GM23338 (cell line): ENCODE data around the gene POU5F1. TPM values are rescaled to one million over a fixed set of nuclear protein-coding genes. Genes with fewer than 3 reads are reported as not detected.

ENCODE experiments used
- ATAC-seq: fragments of 200-7000 bp; cut with Tn5 transposase; 3 replicates; pipeline ENCODE4 v1.9.1; 2020
- DNase-seq: peaks from one replicate; pipeline ENCODE4 v3.0.0-alpha.2; 2015; ENCODE audit warnings: low spot score
- H2AFZ ChIP-seq: fragments of 200-600 bp; sonication (generic); 2 replicates; pipeline ENCODE4 v1.8.0; 2016; ENCODE audit warnings: antibody characterized with exemption, mild to moderate bottlenecking, moderate library complexity
- H3F3A ChIP-seq: fragments of 200-600 bp; sonication (generic); replicated peaks from 2 replicates; pipeline ENCODE4 v1.8.0; 2017; ENCODE audit warnings: antibody characterized with exemption, mixed run types, low read depth
- H3K27ac ChIP-seq: fragments of 200-600 bp; sonication (generic); 2 replicates; pipeline ENCODE4 v1.6.1; 2016; ENCODE audit warnings: low read depth
- H3K27me3 ChIP-seq: fragments of 200-600 bp; sonication (generic); 2 replicates; pipeline ENCODE4 v1.8.0; 2016; ENCODE audit warnings: mild to moderate bottlenecking, mixed run types, moderate library complexity; ENCODE audit not compliant: insufficient read depth
- H3K36me3 ChIP-seq: fragments of 200-600 bp; sonication (generic); 2 replicates; pipeline ENCODE4 v1.8.0; 2016; ENCODE audit warnings: mild to moderate bottlenecking; ENCODE audit not compliant: insufficient read depth
- H3K4me1 ChIP-seq: fragments of 200-600 bp; sonication (generic); 2 replicates; pipeline ENCODE4 v1.8.0; 2016; ENCODE audit warnings: mild to moderate bottlenecking, moderate library complexity; ENCODE audit not compliant: insufficient read depth
- H3K4me2 ChIP-seq: fragments of 200-600 bp; sonication (generic); 2 replicates; pipeline ENCODE4 v1.7.1; 2017; ENCODE audit warnings: mixed run types
- H3K4me3 ChIP-seq: fragments of 200-600 bp; sonication (generic); 2 replicates; pipeline ENCODE4 v1.6.1; 2016; ENCODE audit warnings: mixed run types
- H3K79me2 ChIP-seq: fragments of 200-600 bp; sonication (generic); replicated peaks from 2 replicates; pipeline ENCODE4 v1.8.0; 2017; ENCODE audit warnings: mild to moderate bottlenecking; ENCODE audit not compliant: insufficient read depth
- H3K9me2 ChIP-seq: fragments of 200-600 bp; sonication (generic); 2 replicates; pipeline ENCODE4 v1.8.0; 2017; ENCODE audit not compliant: insufficient read depth
- H4K20me1 ChIP-seq: fragments of 200-600 bp; sonication (generic); replicated peaks from 2 replicates; pipeline ENCODE4 v1.8.0; 2017; ENCODE audit warnings: mild to moderate bottlenecking; ENCODE audit not compliant: insufficient read depth
- H3K27ac Mint-ChIP-seq: 2 replicates; pipeline ENCODE4 v1.8.0; 2020; ENCODE audit warnings: inconsistent platforms, mild to moderate bottlenecking, moderate library complexity, mixed read lengths
- H3K27me3 Mint-ChIP-seq: 3 replicates; pipeline ENCODE4 v1.8.0; 2022; ENCODE audit warnings: low read depth, mild to moderate bottlenecking, moderate library complexity, mixed read lengths, inconsistent platforms; ENCODE audit not compliant: insufficient read depth, poor library complexity
- H3K36me3 Mint-ChIP-seq: 3 replicates; pipeline ENCODE4 v1.8.0; 2021; ENCODE audit warnings: low read depth, mild to moderate bottlenecking, inconsistent platforms, moderate library complexity, mixed read lengths
- H3K4me1 Mint-ChIP-seq: 3 replicates; pipeline ENCODE4 v1.8.0; 2020; ENCODE audit warnings: mild to moderate bottlenecking, inconsistent platforms, mixed read lengths
- H3K4me3 Mint-ChIP-seq: 3 replicates; pipeline ENCODE4 v1.8.0; 2021; ENCODE audit warnings: moderate library complexity, mild to moderate bottlenecking, inconsistent platforms, mixed read lengths
- H3K9me3 Mint-ChIP-seq: 3 replicates; pipeline ENCODE4 v1.8.0; 2020; ENCODE audit warnings: moderate library complexity, mild to moderate bottlenecking, inconsistent platforms, mixed read lengths
- CREB1 ChIP-seq: fragments of 250-450 bp; sonication (Bioruptor Pico); IDR thresholded peaks from 2 replicates; pipeline ENCODE4 v1.5.0; 2020; ENCODE audit warnings: low read depth, mild to moderate bottlenecking, moderate library complexity
- EZH2 ChIP-seq: fragments of 200-600 bp; sonication (generic); IDR thresholded peaks from one replicate; pipeline ENCODE4 v1.8.0; 2017; ENCODE audit warnings: antibody characterized with exemption, mild to moderate bottlenecking, low read depth; ENCODE audit not compliant: unreplicated experiment
- JUNB ChIP-seq: IDR thresholded peaks from one replicate; pipeline ENCODE4 v1.6.1; 2016; ENCODE audit warnings: antibody characterized with exemption; ENCODE audit not compliant: unreplicated experiment
- NANOG ChIP-seq: IDR thresholded peaks from 2 replicates; pipeline ENCODE4 v1.6.1; 2016; ENCODE audit warnings: antibody characterized with exemption, borderline replicate concordance
- POLR2AphosphoS5 ChIP-seq: IDR thresholded peaks from 2 replicates; pipeline ENCODE4 v1.6.1; 2016; ENCODE audit warnings: antibody characterized with exemption, low read depth
- STAT1 ChIP-seq: IDR thresholded peaks from one replicate; pipeline ENCODE4 v1.6.1; 2016; ENCODE audit warnings: antibody characterized with exemption; ENCODE audit not compliant: unreplicated experiment
- polyA plus RNA-seq: library from polyadenylated mRNA; unstranded; fragments of >200 nt; fragmentation: Nextera tagmentation; extraction: Ambion mirVana; gene quantifications from 2 replicates; pipeline ENCODE4 v1.2.1, GENCODE V29; 2016
- total RNA-seq: library from RNA; depleted of rRNA; stranded (reverse); fragments of >200 nt; shearing (Covaris generic); gene quantifications from 2 replicates; pipeline ENCODE4 v1.2.3, GENCODE V29; 2014
- TF ChIP-seq, protein P1 (sequence below), 2 experiments: fragments of 200-600 bp in 1 of 2; sonication (generic) in 1 of 2; conservative IDR thresholded peaks; 2 replicates each; pipeline versions ENCODE4 v1.5.1 to v1.6.1; 2016 to 2017; ENCODE audit warnings: antibody characterized with exemption in 2 of 2, low read depth in 2 of 2, mild to moderate bottlenecking in 2 of 2, moderate library complexity in 1 of 2
- TF ChIP-seq, protein P2 (sequence below): IDR thresholded peaks from 2 replicates; pipeline ENCODE4 v1.6.1; 2016; ENCODE audit warnings: antibody characterized with exemption
- TF ChIP-seq, protein P3 (sequence below): IDR thresholded peaks from one replicate; pipeline ENCODE4 v1.6.1; 2018; ENCODE audit warnings: antibody characterized with exemption; ENCODE audit not compliant: unreplicated experiment

POU5F1 gene
- total and polyA plus RNA-seq, 2 experiments from 2014 or later: 1,839 to 3,419 TPM

DNA sequence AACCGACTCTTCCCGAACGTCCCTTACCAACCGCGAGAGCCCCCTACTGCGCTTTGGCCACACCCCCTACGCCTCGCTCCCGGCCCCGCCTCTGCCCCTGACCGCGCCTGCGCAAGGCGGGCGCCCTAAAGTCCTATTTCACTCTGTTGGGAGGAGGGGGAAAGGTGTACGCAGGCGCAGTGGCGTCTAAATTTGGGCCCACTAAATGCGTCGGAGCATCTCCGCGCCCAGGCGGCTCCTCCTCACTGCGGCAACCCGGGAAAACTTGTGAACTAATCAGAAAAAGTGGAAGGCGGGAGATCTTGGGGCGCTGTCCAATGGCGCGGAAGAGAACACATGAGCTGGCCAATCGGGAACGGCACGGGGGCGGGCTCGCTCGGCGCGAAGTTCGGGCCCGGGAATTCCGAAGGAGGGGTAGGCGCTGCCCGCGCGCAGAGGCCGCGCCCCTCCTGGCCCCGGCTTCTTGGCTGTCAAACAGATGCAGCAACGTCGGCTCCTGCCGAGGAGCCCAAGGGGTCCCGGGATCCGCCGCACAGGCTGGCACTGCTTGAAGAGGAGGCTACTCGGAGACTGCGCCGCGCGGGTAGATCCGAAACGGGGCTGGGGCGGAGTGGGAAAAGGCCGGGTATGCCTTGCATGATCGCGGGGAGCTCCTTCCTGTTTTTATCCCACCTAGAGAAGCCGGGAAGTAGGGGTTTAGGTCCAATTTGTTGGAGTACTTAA is 12.2 kb downstream of the POU5F1 start, which contains the start of gene TCF19:
Gene TCF19, plus strand, starts transcription at position 450 of the 723 bp plus-strand sequence. CDS start 881 bp downstream, outside the sequence.
- Histone ChIP-seq H3K27ac (peak within 1 kb of the TSS; percentile 79; the same call in 1 of the 2 replicates), H3K4me3 (peak within 1 kb of the TSS; percentile 75), H4K20me1 (peaks cover 8% of the 10 kb centered on the region), H3F3A (peaks cover 39% of the 10 kb centered on the region), H3K9me2 (no peaks in the 10 kb centered on the region), H3K4me2 (peak within 1 kb of the TSS; percentile 100), H3K4me1 (peaks cover 40% of the 10 kb centered on the region), H3K79me2 (0 out of 2 replicates have a peak, but pooled peaks cover 16% of the 10 kb centered on the region), H3K36me3 (peaks cover 6% of the 10 kb centered on the region), H2AFZ (peak within 1 kb of the TSS; percentile 87; the same call in 1 of the 2 replicates), H3K27me3 (0 out of 2 replicates have a peak, but pooled peaks cover 2% of the 10 kb centered on the region)
- peak within 1 kb of the TSS; percentile 88 for H3K4me3 Mint-ChIP-seq
- peaks cover 39% of the 10 kb centered on the region for H3K4me1 Mint-ChIP-seq
- H3K36me3 Mint-ChIP-seq: peaks cover 55% of the 10 kb centered on the region
- peak; percentile 78 for ATAC-seq
- H3K9me3 Mint-ChIP-seq: no peaks in the 10 kb centered on the region
- H3K27ac Mint-ChIP-seq: peak within 1 kb of the TSS; percentile 86
- DNase-seq: peak; percentile 99
- TF ChIP-seq CREB1 (CRISPR knock-in tag): peak; percentile 59
- TF ChIP-seq, protein P1, sequence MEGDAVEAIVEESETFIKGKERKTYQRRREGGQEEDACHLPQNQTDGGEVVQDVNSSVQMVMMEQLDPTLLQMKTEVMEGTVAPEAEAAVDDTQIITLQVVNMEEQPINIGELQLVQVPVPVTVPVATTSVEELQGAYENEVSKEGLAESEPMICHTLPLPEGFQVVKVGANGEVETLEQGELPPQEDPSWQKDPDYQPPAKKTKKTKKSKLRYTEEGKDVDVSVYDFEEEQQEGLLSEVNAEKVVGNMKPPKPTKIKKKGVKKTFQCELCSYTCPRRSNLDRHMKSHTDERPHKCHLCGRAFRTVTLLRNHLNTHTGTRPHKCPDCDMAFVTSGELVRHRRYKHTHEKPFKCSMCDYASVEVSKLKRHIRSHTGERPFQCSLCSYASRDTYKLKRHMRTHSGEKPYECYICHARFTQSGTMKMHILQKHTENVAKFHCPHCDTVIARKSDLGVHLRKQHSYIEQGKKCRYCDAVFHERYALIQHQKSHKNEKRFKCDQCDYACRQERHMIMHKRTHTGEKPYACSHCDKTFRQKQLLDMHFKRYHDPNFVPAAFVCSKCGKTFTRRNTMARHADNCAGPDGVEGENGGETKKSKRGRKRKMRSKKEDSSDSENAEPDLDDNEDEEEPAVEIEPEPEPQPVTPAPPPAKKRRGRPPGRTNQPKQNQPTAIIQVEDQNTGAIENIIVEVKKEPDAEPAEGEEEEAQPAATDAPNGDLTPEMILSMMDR (conservative IDR thresholded peaks at IDR 0.05; ENCODE audit: low read depth in 2 of 2): no peak
- TF ChIP-seq EZH2: no peak
- TF ChIP-seq STAT1: no peak
- no peak for TF ChIP-seq JUNB
- TF ChIP-seq, protein P2, sequence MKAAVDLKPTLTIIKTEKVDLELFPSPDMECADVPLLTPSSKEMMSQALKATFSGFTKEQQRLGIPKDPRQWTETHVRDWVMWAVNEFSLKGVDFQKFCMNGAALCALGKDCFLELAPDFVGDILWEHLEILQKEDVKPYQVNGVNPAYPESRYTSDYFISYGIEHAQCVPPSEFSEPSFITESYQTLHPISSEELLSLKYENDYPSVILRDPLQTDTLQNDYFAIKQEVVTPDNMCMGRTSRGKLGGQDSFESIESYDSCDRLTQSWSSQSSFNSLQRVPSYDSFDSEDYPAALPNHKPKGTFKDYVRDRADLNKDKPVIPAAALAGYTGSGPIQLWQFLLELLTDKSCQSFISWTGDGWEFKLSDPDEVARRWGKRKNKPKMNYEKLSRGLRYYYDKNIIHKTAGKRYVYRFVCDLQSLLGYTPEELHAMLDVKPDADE: no peak
- TF ChIP-seq NANOG: no peak
- peak; percentile 69 for TF ChIP-seq POLR2AphosphoS5
- TF ChIP-seq, protein P3, sequence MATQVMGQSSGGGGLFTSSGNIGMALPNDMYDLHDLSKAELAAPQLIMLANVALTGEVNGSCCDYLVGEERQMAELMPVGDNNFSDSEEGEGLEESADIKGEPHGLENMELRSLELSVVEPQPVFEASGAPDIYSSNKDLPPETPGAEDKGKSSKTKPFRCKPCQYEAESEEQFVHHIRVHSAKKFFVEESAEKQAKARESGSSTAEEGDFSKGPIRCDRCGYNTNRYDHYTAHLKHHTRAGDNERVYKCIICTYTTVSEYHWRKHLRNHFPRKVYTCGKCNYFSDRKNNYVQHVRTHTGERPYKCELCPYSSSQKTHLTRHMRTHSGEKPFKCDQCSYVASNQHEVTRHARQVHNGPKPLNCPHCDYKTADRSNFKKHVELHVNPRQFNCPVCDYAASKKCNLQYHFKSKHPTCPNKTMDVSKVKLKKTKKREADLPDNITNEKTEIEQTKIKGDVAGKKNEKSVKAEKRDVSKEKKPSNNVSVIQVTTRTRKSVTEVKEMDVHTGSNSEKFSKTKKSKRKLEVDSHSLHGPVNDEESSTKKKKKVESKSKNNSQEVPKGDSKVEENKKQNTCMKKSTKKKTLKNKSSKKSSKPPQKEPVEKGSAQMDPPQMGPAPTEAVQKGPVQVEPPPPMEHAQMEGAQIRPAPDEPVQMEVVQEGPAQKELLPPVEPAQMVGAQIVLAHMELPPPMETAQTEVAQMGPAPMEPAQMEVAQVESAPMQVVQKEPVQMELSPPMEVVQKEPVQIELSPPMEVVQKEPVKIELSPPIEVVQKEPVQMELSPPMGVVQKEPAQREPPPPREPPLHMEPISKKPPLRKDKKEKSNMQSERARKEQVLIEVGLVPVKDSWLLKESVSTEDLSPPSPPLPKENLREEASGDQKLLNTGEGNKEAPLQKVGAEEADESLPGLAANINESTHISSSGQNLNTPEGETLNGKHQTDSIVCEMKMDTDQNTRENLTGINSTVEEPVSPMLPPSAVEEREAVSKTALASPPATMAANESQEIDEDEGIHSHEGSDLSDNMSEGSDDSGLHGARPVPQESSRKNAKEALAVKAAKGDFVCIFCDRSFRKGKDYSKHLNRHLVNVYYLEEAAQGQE: no peak
- H3K27me3 Mint-ChIP-seq: peaks cover 17% of the 10 kb centered on the region
